Type B pancreatic cell (in vitro differentiated cells): ENCODE data around the gene ACOT11. TPM values are rescaled to one million over a fixed set of nuclear protein-coding genes. Genes with fewer than 3 reads are reported as not detected.

ENCODE experiments used
- DNase-seq: peaks from one replicate; pipeline ENCODE4 v3.0.0; 2021; ENCODE audit warnings: mixed read lengths; ENCODE audit not compliant: unreplicated experiment; ENCODE audit errors: extremely low spot score
- H3K27ac Mint-ChIP-seq: 2 replicates; pipeline ENCODE4 v1.8.0; 2021; ENCODE audit warnings: mild to moderate bottlenecking, mixed read lengths
- H3K27me3 Mint-ChIP-seq: 2 replicates; pipeline ENCODE4 v1.8.0; 2021; ENCODE audit warnings: mixed read lengths
- H3K36me3 Mint-ChIP-seq: 2 replicates; pipeline ENCODE4 v1.8.0; 2021; ENCODE audit warnings: mixed read lengths
- H3K4me1 Mint-ChIP-seq: one replicate; pipeline ENCODE4 v1.8.0; 2021; ENCODE audit warnings: mixed read lengths; ENCODE audit not compliant: unreplicated experiment
- H3K4me3 Mint-ChIP-seq: 2 replicates; pipeline ENCODE4 v1.8.0; 2021; ENCODE audit warnings: mild to moderate bottlenecking, mixed read lengths
- H3K9me3 Mint-ChIP-seq: 2 replicates; pipeline ENCODE4 v1.8.0; 2021; ENCODE audit warnings: mixed read lengths
- CTCF ChIP-seq: fragments of 200-600 bp; sonication (generic); conservative IDR thresholded peaks from 2 replicates; pipeline ENCODE4 v1.5.0; 2021; ENCODE audit warnings: antibody characterized with exemption, mild to moderate bottlenecking
- total RNA-seq: library from RNA; stranded (reverse); gene quantifications from 2 replicates; pipeline ENCODE4 v1.2.1, GENCODE V29; 2021; ENCODE audit warnings: low replicate concordance

Gene ACOT11
- total RNA-seq, 1 donor from 2014 or later, result 5.2 TPM

- Mint-ChIP-seq H3K27me3 (no peaks in the 10 kb centered on the region), H3K36me3 (peaks cover 3% of the 10 kb centered on the region), H3K9me3 (peaks cover 5% of the 10 kb centered on the region), H3K4me3 (no peak overlapping the region), H3K4me1 (peaks cover 5% of the 10 kb centered on the region), H3K27ac (no peak overlapping the region)
- TF ChIP-seq CTCF, result no peak
- DNase-seq, result no peak
Observed at GRCh38 chr1:54556110-54556509, 8.1 kb downstream of the ACOT11 start.

GRCh38 chr1:54557671-54558355 is 9.8 kb downstream of the ACOT11 start:
- Mint-ChIP-seq H3K36me3 (peaks cover 3% of the 10 kb centered on the region), H3K27ac (no peak overlapping the region), H3K4me3 (no peak overlapping the region), H3K27me3 (no peaks in the 10 kb centered on the region), H3K4me1 (peaks cover 5% of the 10 kb centered on the region), H3K9me3 (peaks cover 5% of the 10 kb centered on the region)
- TF ChIP-seq CTCF, result no peak
- no peak for DNase-seq

- H3K36me3 Mint-ChIP-seq, result peaks cover 3% of the 10 kb centered on the region
- H3K4me1 Mint-ChIP-seq, result peaks cover 5% of the 10 kb centered on the region
- no peak overlapping the region for H3K4me3 Mint-ChIP-seq
- no peaks in the 10 kb centered on the region for H3K27me3 Mint-ChIP-seq
- no peak overlapping the region for H3K27ac Mint-ChIP-seq
- DNase-seq, result no peak
- TF ChIP-seq CTCF, result no peak
- peaks cover 5% of the 10 kb centered on the region for H3K9me3 Mint-ChIP-seq
Observed at GRCh38 chr1:54558434-54559030, 10.5 kb downstream of the ACOT11 start.

- H3K4me1 Mint-ChIP-seq, result peaks cover 5% of the 10 kb centered on the region
- H3K36me3 Mint-ChIP-seq, result peaks cover 3% of the 10 kb centered on the region
- no peak for TF ChIP-seq CTCF
- no peaks in the 10 kb centered on the region for H3K27me3 Mint-ChIP-seq
- H3K27ac Mint-ChIP-seq, result no peak overlapping the region
- no peak for DNase-seq
- H3K4me3 Mint-ChIP-seq, result no peak overlapping the region
- H3K9me3 Mint-ChIP-seq, result peaks cover 5% of the 10 kb centered on the region
Observed at GRCh38 chr1:54559111-54559548, 11.1 kb downstream of the ACOT11 start.

- no peak for DNase-seq
- Mint-ChIP-seq H3K36me3 (peaks cover 3% of the 10 kb centered on the region), H3K4me3 (no peak overlapping the region), H3K27me3 (no peaks in the 10 kb centered on the region), H3K27ac (no peak overlapping the region), H3K4me1 (peaks cover 11% of the 10 kb centered on the region), H3K9me3 (peaks cover 5% of the 10 kb centered on the region)
- TF ChIP-seq CTCF, result no peak
Observed at GRCh38 chr1:54559771-54560231, 11.8 kb downstream of the ACOT11 start.
